ENCODE results near the gene POU2F1. TPM values are rescaled to one million over a fixed set of nuclear protein-coding genes. Genes with fewer than 3 reads are reported as not detected.

POU2F1 gene
- total RNA-seq, 1 experiment from 2014 or later: 25.3 TPM

DNA sequence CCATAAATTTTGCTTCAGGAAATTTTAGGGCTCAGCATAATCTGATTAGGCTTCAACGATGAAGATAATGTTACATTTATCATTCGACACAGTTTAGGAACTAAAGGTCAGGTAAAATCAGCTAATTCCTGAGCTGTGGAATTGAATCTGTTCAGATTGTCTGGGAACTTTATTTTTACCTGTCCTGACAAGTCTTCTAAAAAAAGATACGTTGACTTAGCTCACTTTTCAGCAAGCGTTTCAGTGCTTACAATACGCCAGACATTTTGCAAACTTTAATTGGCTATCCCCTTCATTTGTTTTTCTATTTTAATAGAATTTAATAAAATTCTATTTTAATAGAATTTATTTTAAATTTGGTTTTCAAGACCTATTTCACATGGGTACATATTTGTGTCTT lies 57.8 kb downstream of the POU2F1 start:
- no peaks in the 10 kb centered on the region for H3K9me3 Mint-ChIP-seq (ENCODE audit: low read depth, unreplicated experiment)
- no peak overlapping the region for H3K4me3 Mint-ChIP-seq (ENCODE audit: low read depth, unreplicated experiment)
- H3K27me3 Mint-ChIP-seq (ENCODE audit: unreplicated experiment): no peaks in the 10 kb centered on the region
- CTCF ChIA-PET: no interaction called here
- H3K36me3 Mint-ChIP-seq (ENCODE audit: insufficient read depth, unreplicated experiment): no peaks in the 10 kb centered on the region
- TF ChIP-seq, protein P1, sequence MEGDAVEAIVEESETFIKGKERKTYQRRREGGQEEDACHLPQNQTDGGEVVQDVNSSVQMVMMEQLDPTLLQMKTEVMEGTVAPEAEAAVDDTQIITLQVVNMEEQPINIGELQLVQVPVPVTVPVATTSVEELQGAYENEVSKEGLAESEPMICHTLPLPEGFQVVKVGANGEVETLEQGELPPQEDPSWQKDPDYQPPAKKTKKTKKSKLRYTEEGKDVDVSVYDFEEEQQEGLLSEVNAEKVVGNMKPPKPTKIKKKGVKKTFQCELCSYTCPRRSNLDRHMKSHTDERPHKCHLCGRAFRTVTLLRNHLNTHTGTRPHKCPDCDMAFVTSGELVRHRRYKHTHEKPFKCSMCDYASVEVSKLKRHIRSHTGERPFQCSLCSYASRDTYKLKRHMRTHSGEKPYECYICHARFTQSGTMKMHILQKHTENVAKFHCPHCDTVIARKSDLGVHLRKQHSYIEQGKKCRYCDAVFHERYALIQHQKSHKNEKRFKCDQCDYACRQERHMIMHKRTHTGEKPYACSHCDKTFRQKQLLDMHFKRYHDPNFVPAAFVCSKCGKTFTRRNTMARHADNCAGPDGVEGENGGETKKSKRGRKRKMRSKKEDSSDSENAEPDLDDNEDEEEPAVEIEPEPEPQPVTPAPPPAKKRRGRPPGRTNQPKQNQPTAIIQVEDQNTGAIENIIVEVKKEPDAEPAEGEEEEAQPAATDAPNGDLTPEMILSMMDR (IDR thresholded peaks at IDR 0.05; ENCODE audit: unreplicated experiment): no peak
- H3K4me1 Mint-ChIP-seq (ENCODE audit: low read depth, unreplicated experiment): peaks cover 9% of the 10 kb centered on the region
- intact Hi-C loops (cut with micrococcal nuclease; ENCODE audit: unreplicated experiment): no loop called here
- no peak for DNase-seq
- BruUV-seq (replicated peaks): no TSS peak
- no peak overlapping the region for H3K27ac Mint-ChIP-seq (ENCODE audit: unreplicated experiment)

DNA sequence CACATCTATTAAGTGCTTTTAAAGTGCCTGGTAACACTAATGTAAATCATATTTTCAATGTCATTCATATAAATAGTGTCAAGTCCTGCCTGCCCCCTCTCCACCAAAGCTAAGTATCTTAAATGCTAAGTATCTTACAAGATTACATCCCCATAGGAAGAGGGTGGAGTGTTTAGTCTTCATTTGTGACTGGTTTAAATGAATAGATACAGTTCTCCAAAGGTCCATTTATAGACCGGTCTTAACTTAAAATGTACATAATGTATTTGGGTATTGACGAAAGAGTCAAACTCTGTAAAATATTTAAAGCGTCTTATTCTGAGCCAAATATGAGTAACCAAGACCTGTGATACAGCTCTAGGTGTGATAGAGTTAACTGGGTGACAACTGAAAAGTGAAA lies 60.2 kb downstream of the POU2F1 start:
- H3K4me1 Mint-ChIP-seq (ENCODE audit: low read depth, unreplicated experiment): peaks cover 9% of the 10 kb centered on the region
- CTCF ChIA-PET: interaction anchor here (0.6 kb wide), 1 partner anchor 519 kb away, joined by 4 read pairs; no protein-coding TSS in a partner anchor
- no peaks in the 10 kb centered on the region for H3K36me3 Mint-ChIP-seq (ENCODE audit: insufficient read depth, unreplicated experiment)
- no peak overlapping the region for H3K4me3 Mint-ChIP-seq (ENCODE audit: low read depth, unreplicated experiment)
- intact Hi-C loops (cut with micrococcal nuclease; ENCODE audit: unreplicated experiment): no loop called here
- H3K27ac Mint-ChIP-seq (ENCODE audit: unreplicated experiment): no peak overlapping the region
- no peak for DNase-seq
- no peaks in the 10 kb centered on the region for H3K9me3 Mint-ChIP-seq (ENCODE audit: low read depth, unreplicated experiment)
- TF ChIP-seq, protein P1 (IDR thresholded peaks at IDR 0.05; ENCODE audit: unreplicated experiment): no peak
- H3K27me3 Mint-ChIP-seq (ENCODE audit: unreplicated experiment): no peaks in the 10 kb centered on the region
- BruUV-seq (replicated peaks): no TSS peak

DNA sequence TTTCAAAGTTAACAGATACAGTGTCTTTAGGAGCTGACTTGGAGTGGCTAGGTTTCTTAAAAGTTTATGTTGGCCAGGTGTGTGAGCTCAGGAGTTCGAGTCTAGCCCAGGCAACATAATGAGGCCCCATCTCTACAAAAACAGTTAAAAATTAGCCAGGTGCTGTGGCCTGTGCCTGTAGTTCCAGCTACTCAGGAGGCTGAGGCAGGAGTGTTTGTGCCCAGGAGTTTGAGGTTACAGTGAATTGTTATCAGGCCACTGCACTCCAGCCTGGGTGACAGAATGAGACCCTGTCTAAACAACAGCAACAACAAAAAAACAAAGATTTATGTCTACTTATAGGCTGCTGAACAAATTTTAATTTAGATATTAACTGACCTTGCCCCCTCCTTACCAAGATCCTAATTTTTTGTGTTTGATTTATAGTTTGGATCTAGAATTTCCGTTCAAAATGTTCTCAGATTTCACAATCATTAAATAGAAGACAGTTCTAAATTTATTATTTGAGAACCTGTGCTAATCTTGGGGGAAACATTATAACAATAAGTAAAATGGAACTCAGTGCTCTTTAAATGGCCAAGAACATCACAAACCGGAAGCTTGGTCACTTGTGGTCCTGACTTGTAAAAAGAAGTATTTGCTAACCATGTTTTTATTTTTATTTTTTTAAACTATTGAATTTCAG lies 67.8 kb downstream of the POU2F1 start:
- H3K27me3 Mint-ChIP-seq (ENCODE audit: unreplicated experiment): no peaks in the 10 kb centered on the region
- no TSS peak for BruUV-seq (replicated peaks)
- H3K9me3 Mint-ChIP-seq (ENCODE audit: low read depth, unreplicated experiment): no peaks in the 10 kb centered on the region
- TF ChIP-seq, protein P1 (IDR thresholded peaks at IDR 0.05; ENCODE audit: unreplicated experiment): no peak
- DNase-seq: no peak
- no peak overlapping the region for H3K4me3 Mint-ChIP-seq (ENCODE audit: low read depth, unreplicated experiment)
- no peak overlapping the region for H3K27ac Mint-ChIP-seq (ENCODE audit: unreplicated experiment)
- peaks cover 12% of the 10 kb centered on the region for H3K4me1 Mint-ChIP-seq (ENCODE audit: low read depth, unreplicated experiment)
- CTCF ChIA-PET: no interaction called here
- intact Hi-C loops (cut with micrococcal nuclease; ENCODE audit: unreplicated experiment): loop anchor here (5.0 kb wide), 1 partner anchor 51 kb away; no protein-coding TSS in a partner anchor
- no peaks in the 10 kb centered on the region for H3K36me3 Mint-ChIP-seq (ENCODE audit: insufficient read depth, unreplicated experiment)

DNA sequence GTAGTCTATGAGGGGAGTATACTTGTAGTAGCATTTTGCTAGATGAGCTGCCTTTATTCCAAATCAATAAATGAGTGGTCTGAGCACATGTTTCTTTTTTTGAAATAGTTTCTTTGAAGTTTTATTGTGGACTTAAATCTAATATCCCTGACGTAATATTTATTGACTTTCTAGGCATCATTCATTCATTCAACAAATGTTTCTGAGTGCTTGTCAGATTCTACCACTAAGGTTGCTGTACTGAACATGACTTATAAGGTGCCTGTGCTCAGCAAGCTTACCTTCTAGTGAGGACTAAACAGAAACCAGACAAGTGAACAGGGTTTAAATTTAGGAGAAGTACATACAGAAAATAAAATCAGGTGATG lies 68.4 kb downstream of the POU2F1 start:
- intact Hi-C loops (cut with micrococcal nuclease; ENCODE audit: unreplicated experiment): loop anchor here (5.0 kb wide), 1 partner anchor 52 kb away; no protein-coding TSS in a partner anchor
- Mint-ChIP-seq H3K4me1 (ENCODE audit: low read depth, unreplicated experiment) (peaks cover 12% of the 10 kb centered on the region), H3K9me3 (ENCODE audit: low read depth, unreplicated experiment) (no peaks in the 10 kb centered on the region), H3K27me3 (ENCODE audit: unreplicated experiment) (no peaks in the 10 kb centered on the region), H3K36me3 (ENCODE audit: insufficient read depth, unreplicated experiment) (no peaks in the 10 kb centered on the region), H3K27ac (ENCODE audit: unreplicated experiment) (no peak overlapping the region), H3K4me3 (ENCODE audit: low read depth, unreplicated experiment) (no peak overlapping the region)
- TF ChIP-seq, protein P1 (IDR thresholded peaks at IDR 0.05; ENCODE audit: unreplicated experiment): no peak
- no TSS peak for BruUV-seq (replicated peaks)
- DNase-seq: no peak
- CTCF ChIA-PET: no interaction called here
